SK-N-SH treated with all-trans-retinoic acid at 6 μM for 48 hours (cell line): ENCODE data around the gene NT5DC1.

Source experiments
- ATAC-seq: fragments of 200-7000 bp; cut with Tn5 transposase; 3 replicates; pipeline ENCODE4 v1.9.1; 2020; ENCODE audit warnings: mild to moderate bottlenecking, moderate library complexity
- ARNTL ChIP-seq: fragments of 450-650 bp; formaldehyde crosslinking; IDR thresholded peaks from 2 replicates; pipeline ENCODE4 v1.5.0; 2020; ENCODE audit warnings: low read depth, mild to moderate bottlenecking, moderate library complexity, borderline replicate concordance
- CSDC2 ChIP-seq: fragments of 250-450 bp; sonication (Bioruptor Pico); IDR thresholded peaks from 2 replicates; pipeline ENCODE4 v1.5.0; 2020; ENCODE audit warnings: mild to moderate bottlenecking, moderate library complexity
- ESRRG ChIP-seq: fragments of 250-450 bp; sonication (Bioruptor Pico); IDR thresholded peaks from 2 replicates; pipeline ENCODE4 v1.6.1; 2021; ENCODE audit warnings: mild to moderate bottlenecking
- ISL1 ChIP-seq: fragments of 250-450 bp; sonication (Bioruptor Pico); IDR thresholded peaks from 2 replicates; pipeline ENCODE4 v2.1.2; 2022; ENCODE audit warnings: mild to moderate bottlenecking, moderate library complexity
- OSR1 ChIP-seq: fragments of 250-450 bp; sonication (Bioruptor Pico); IDR thresholded peaks from 2 replicates; pipeline ENCODE4 v1.8.0; 2022; ENCODE audit warnings: moderate library complexity, mild to moderate bottlenecking, inconsistent platforms
- PATZ1 ChIP-seq: fragments of 250-450 bp; sonication (Bioruptor Pico); IDR thresholded peaks from 2 replicates; pipeline ENCODE4 v1.8.0; 2020; ENCODE audit warnings: mild to moderate bottlenecking, moderate library complexity, borderline replicate concordance
- PPARA ChIP-seq: fragments of 250-450 bp; sonication (Bioruptor Pico); IDR thresholded peaks from 2 replicates; pipeline ENCODE4 v1.5.0; 2020; ENCODE audit warnings: mild to moderate bottlenecking, borderline replicate concordance
- RARB ChIP-seq: fragments of 250-450 bp; sonication (Bioruptor Pico); IDR thresholded peaks from 2 replicates; pipeline ENCODE4 v1.8.0; 2021; ENCODE audit warnings: mild to moderate bottlenecking, moderate library complexity
- ZFP30 ChIP-seq: fragments of 450-650 bp; formaldehyde crosslinking; IDR thresholded peaks from 2 replicates; pipeline ENCODE4 v1.5.0; 2022; ENCODE audit warnings: mild to moderate bottlenecking, moderate library complexity
- ZNF8 ChIP-seq: fragments of 450-650 bp; formaldehyde crosslinking; IDR thresholded peaks from 2 replicates; pipeline ENCODE4 v1.5.0; 2020; ENCODE audit warnings: mild to moderate bottlenecking, moderate library complexity

NT5DC1 gene

DNA sequence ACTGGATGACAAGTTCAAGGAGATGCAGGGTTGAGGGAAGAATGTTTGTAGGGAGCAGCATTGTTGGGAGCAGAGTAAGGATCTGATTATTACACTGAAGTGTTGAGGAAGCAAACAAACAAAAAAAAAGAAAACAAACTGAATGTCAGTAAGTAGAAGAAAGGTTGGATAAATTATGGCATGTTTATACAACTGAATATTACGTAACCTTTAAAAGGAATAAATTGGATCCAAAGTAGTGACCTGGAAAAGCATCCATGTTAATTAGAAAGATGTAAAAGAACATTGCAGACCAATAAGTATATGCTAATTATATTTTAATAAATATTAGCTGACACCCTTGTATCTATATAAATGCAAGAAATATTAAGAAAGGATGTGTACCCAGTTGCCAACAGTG is 191.9 kb downstream of the NT5DC1 start (continued):
- TF ChIP-seq PATZ1 (CRISPR knock-in tag) (no peak), ZFP30 (CRISPR knock-in tag) (no peak), RARB (CRISPR knock-in tag) (no peak)

- TF ChIP-seq PPARA (CRISPR knock-in tag) (no peak), ISL1 (CRISPR knock-in tag) (no peak), ESRRG (CRISPR knock-in tag) (no peak), CSDC2 (CRISPR knock-in tag) (no peak), ZNF8 (CRISPR knock-in tag) (no peak)
Measured at GRCh38 chr6:116298273-116298672, 197.6 kb downstream of the NT5DC1 start.

GRCh38 chr6:116298973-116299372 is 198.3 kb downstream of the NT5DC1 start:
- TF ChIP-seq ARNTL (CRISPR knock-in tag): no peak
- no peak for TF ChIP-seq RARB (CRISPR knock-in tag)
- TF ChIP-seq ZFP30 (CRISPR knock-in tag): no peak
- no peak for TF ChIP-seq PATZ1 (CRISPR knock-in tag)
- TF ChIP-seq OSR1 (CRISPR knock-in tag): no peak
- TF ChIP-seq, all 23 proteins: peak for 0
- no peak for ATAC-seq

More at GRCh38 chr6:116298273-116298672, 197.6 kb downstream of the NT5DC1 start:
- no peak for ATAC-seq
